OCI-LY1 (cell line): ENCODE data around the gene ABCC4.

Source experiments
- EZH2 ChIP-seq: fragments of 200-600 bp; sonication (generic), shearing (Covaris generic); IDR thresholded peaks from 2 replicates; pipeline ENCODE4 v1.8.0; 2017; ENCODE audit warnings: borderline replicate concordance, mixed run types, mild to moderate bottlenecking, antibody characterized with exemption, low read length, moderate library complexity, mixed read lengths
- TF ChIP-seq, protein P1 (sequence below): fragments of 200-600 bp; sonication (generic), shearing (Covaris generic); IDR thresholded peaks from 2 replicates; pipeline ENCODE4 v1.5.1; 2017; ENCODE audit warnings: mild to moderate bottlenecking, antibody characterized with exemption, low read length, moderate library complexity, mixed read lengths

DNA sequence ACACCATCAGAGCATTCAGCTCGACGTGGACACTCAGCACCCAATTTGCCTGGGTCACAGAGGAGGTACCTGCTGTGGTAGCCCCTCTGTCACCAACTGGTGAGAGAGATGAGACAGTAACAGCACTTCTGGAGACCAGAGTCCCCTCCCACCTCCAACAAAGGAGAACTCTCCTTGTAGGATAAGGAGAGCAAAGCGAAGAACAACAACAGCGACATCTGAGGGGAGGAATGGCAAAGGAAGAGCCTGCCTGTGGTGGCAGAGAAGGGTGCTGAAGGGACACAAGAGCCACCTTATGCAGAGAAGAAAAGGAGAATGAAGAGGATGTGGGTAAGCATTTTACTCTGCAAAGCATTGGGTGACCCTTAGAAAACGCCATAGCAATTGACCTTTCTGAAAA is 167.8 kb downstream of the ABCC4 start:
- TF ChIP-seq, protein P1, sequence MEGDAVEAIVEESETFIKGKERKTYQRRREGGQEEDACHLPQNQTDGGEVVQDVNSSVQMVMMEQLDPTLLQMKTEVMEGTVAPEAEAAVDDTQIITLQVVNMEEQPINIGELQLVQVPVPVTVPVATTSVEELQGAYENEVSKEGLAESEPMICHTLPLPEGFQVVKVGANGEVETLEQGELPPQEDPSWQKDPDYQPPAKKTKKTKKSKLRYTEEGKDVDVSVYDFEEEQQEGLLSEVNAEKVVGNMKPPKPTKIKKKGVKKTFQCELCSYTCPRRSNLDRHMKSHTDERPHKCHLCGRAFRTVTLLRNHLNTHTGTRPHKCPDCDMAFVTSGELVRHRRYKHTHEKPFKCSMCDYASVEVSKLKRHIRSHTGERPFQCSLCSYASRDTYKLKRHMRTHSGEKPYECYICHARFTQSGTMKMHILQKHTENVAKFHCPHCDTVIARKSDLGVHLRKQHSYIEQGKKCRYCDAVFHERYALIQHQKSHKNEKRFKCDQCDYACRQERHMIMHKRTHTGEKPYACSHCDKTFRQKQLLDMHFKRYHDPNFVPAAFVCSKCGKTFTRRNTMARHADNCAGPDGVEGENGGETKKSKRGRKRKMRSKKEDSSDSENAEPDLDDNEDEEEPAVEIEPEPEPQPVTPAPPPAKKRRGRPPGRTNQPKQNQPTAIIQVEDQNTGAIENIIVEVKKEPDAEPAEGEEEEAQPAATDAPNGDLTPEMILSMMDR: no peak
- TF ChIP-seq EZH2: no peak
